SJSA1 (cell line): ENCODE data around the gene ATAD3A. TPM values are rescaled to one million over a fixed set of nuclear protein-coding genes. Genes with fewer than 3 reads are reported as not detected.
A peak's percentile ranks its signal among the peaks of the same experiment; 100 is the strongest.
"Not testable (repeated sequence)": the region's sequence is repeated elsewhere in the genome, so short reads cannot be mapped to it uniquely, and the experiment has no call there.

ENCODE experiments used
- DNase-seq, 2 experiments: peaks; one replicate each; pipeline ENCODE4 v3.0.0-alpha.2; 2015 to 2020; ENCODE audit warnings: low spot score in 2 of 2, low read depth in 1 of 2
- H3K27ac ChIP-seq: fragments of 250-450 bp; sonication (Bioruptor Pico); 2 replicates; pipeline ENCODE4 v1.5.1; 2020; ENCODE audit warnings: mild to moderate bottlenecking, moderate library complexity
- H3K27me3 ChIP-seq: fragments of 250-450 bp; sonication (Bioruptor Pico); replicated peaks from 2 replicates; pipeline ENCODE4 v1.5.1; 2020; ENCODE audit warnings: mild to moderate bottlenecking, moderate library complexity
- H3K36me3 ChIP-seq: fragments of 250-450 bp; sonication (Bioruptor Pico); 2 replicates; pipeline ENCODE4 v1.5.1; 2020; ENCODE audit warnings: mild to moderate bottlenecking
- H3K4me1 ChIP-seq: fragments of 250-450 bp; sonication (Bioruptor Pico); replicated peaks from 2 replicates; pipeline ENCODE4 v1.6.1; 2021; ENCODE audit warnings: mild to moderate bottlenecking
- H3K4me3 ChIP-seq: fragments of 250-450 bp; sonication (Bioruptor Pico); 2 replicates; pipeline ENCODE4 v1.5.1; 2020; ENCODE audit warnings: mild to moderate bottlenecking
- H3K9me3 ChIP-seq: fragments of 250-450 bp; sonication (Bioruptor Pico); replicated peaks from 2 replicates; pipeline ENCODE4 v1.5.1; 2020; ENCODE audit warnings: mild to moderate bottlenecking
- total RNA-seq: library from RNA; depleted of rRNA; stranded (reverse); fragments of >200 nt; shearing (Covaris generic); gene quantifications from 2 replicates; pipeline ENCODE4 v1.2.3, GENCODE V29; 2014

Gene ATAD3A
- total RNA-seq, 1 experiment from 2014 or later: 51.6 TPM

DNA sequence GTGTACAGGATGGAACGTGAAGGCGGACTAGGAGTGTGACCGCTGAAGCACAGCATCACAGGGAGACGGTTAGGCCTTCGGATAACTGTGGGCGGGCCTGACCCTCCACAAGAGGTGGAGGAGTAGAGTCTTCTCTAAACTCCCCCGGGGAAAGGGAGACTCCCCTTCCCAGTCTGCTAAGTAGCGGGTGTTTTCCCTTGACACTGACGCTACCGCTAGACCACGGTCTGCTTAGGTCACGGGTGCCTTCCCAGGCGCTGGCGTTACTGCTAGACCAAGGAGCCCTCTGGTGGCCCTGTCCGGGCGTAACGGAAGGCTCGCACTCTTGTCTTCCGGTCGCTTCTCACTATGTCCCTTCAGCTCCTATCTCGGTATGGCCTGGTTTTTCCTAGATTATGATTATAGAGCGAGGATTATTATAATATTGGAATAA, 6.6 kb upstream of the ATAD3A start:
- peak overlapping the region; percentile 32; the same call in 1 of the 2 replicates for H3K27ac ChIP-seq
- H3K9me3 ChIP-seq, DNase-seq: not testable (repeated sequence)

DNA sequence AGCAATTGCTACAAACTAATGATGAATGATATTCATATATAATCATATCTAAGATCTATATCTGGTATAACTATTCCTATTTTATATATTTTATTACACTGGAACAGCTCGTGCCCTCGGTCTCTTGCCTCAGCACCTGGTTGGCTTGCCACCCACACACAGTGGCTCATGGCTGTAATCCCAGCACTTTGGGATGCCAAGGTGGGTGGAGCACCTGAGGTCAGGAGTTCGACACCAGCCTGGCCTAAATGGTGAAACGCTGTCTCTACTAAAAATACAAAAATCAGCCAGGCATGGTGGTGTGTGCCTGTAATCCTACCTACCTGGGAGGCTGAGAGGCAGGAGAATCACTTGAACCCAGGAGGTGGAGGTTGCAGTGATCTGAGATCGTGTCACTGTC, 6.2 kb upstream of the ATAD3A start:
- H3K36me3 ChIP-seq, H3K27me3 ChIP-seq, DNase-seq, H3K4me3 ChIP-seq, H3K9me3 ChIP-seq, H3K4me1 ChIP-seq, H3K27ac ChIP-seq: not testable (repeated sequence)

More for the DNA sequence above, 6.6 kb upstream of the ATAD3A start:
- H3K36me3 ChIP-seq, H3K4me1 ChIP-seq, H3K27me3 ChIP-seq, H3K4me3 ChIP-seq: not testable (repeated sequence)

DNA sequence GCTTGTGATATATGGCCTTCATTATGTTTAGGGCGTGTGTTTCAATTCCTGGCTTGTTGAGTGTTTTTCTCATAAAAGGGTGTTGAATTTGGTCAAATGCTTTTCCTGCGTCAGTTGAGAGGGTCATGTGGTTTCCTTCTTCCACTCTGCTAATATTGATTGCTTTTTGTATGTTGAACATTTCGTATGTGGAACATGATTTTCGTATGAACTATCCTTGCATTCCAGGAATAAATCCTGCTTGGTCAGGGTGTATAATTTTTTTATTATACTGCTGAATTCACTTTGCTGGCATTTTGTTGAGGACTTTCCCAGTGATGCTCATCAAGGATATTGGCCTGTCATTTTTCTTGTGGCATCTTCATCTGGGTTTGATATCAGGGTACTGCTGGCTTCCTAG, 4.7 kb upstream of the ATAD3A start:
- Histone ChIP-seq H3K9me3 (no peaks in the 10 kb centered on the region), H3K36me3 (peaks cover 14% of the 10 kb centered on the region), H3K27ac (no peak overlapping the region), H3K4me3 (no peak overlapping the region), H3K4me1 (peaks cover 12% of the 10 kb centered on the region; the same call in 1 of the 2 replicates), H3K27me3 (no peaks in the 10 kb centered on the region)
- no peak for DNase-seq

DNA sequence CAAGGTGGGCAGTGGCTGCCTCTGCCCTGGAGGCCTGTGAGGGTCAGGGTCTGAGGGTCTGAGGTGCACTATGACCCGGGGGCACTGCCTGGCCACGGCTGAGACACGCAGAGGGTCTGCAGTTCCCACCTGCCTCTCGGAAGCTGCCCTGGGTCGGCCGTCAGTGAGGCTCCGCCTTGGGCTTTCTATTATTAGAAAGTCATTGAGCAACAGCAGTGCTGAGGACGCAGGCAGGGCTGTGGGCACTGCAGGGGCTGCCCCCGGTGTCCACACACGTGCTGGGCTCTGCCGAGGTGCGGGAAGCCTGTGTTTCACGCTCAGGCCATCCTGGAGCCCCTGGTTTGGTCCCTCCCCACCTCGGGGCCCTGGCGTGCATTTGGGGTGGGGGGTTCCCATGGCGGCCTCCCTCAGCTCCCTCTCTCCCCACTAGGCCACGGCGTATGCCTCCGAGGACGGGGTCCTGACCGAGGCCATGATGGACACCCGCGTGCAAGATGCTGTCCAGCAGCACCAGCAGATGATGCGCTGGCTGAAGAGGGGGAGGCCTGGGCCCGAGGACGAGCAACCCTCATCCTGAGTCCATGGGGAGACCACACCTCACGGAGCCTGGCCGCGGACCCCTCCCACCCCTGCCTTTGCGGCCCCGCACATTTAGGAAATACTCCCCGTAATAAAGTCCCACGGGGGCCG, 3.0 kb upstream of the ATAD3A start:
- H3K4me3 ChIP-seq, H3K27ac ChIP-seq, DNase-seq, H3K27me3 ChIP-seq, H3K9me3 ChIP-seq: not testable (repeated sequence)
- Histone ChIP-seq H3K4me1 (peaks cover 15% of the 10 kb centered on the region; the same call in 1 of the 2 replicates), H3K36me3 (peaks cover 14% of the 10 kb centered on the region)

DNA sequence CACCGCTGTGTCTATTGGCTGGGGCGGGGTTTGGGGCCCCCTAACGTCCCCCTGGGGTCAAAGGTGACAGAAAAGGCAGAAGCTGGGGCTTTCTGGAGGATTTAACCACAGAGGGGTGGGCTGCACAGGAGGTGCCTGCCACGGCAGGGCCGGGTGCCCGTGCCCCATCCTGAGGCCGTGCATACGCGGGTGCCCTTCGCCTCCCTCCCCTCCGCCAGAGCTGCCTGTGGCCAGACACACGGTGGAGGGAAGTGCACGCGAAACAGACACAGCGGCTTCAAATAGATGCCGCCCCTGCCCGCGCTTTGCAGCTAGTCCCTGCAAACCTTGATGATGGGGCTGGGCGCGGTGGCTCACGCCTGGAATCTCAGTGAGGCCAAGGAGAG, 2.5 kb upstream of the ATAD3A start:
- Histone ChIP-seq H3K36me3 (peaks cover 14% of the 10 kb centered on the region), H3K4me1 (peaks cover 15% of the 10 kb centered on the region; the same call in 1 of the 2 replicates)
- not testable (repeated sequence) for DNase-seq, H3K4me3 ChIP-seq, H3K27ac ChIP-seq, H3K27me3 ChIP-seq, H3K9me3 ChIP-seq

DNA sequence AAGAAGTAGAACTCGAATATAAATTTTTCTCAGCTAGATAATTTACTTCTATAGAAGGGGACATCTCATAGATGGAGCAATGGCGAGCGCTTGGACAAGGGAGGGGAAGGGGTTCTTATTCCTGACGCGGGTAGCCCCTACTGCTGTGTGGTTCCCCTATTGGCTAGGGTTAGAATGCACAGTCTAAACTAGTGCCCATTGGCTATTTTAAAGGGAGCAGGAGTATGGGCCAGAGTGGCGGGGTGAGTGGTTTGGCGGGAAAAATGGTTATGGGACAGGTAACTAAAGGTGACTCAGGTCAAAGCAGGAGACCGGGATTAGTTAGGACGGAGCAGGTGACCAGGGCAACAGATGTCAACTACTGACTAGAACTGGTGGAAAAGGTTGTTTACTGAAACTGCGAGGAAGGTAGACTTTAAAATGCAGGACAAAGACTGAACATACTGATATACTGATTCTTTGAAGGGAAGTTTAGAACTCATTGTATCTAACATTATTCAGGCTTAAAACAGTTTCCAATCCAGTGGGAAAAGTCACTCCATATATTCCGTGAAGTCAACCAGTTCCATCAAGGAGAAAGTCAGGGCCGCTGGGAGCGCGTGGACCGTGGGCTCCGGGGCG, 940 bp upstream of the ATAD3A start:
- H3K27ac ChIP-seq: peak overlapping the region; percentile 88
- peaks cover 6% of the 10 kb centered on the region; the same call in 1 of the 2 replicates for H3K4me1 ChIP-seq
- no peaks in the 10 kb centered on the region for H3K27me3 ChIP-seq
- DNase-seq: no peak
- H3K4me3 ChIP-seq: peak overlapping the region; percentile 92
- peaks cover 23% of the 10 kb centered on the region for H3K36me3 ChIP-seq
- H3K9me3 ChIP-seq: no peaks in the 10 kb centered on the region

DNA sequence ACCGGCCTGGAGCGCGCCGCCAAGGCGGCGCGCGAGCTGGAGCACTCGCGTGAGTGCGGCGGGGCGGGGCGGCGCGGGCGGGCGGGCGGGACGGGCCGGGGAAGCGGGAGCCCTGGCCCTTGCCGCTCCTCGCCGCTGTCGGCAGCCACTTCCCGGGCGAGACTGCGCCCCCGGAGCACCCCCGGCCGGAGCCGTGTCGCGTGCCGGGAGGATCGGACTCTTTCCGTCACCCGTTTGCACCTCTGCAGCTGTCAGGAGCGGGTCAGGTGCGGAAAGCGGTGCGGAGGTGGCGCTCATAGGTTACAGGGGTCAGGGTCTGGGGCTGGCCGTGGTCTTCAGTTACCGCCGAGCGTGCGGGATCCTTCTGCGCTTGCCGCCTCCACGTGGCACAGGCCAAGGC, 463 bp downstream of the ATAD3A start:
- not testable (repeated sequence) for H3K27me3 ChIP-seq, H3K9me3 ChIP-seq, H3K27ac ChIP-seq, H3K4me1 ChIP-seq
- DNase-seq: peak in 1 of 2 experiments; percentile 22
- peak overlapping the region; percentile 92 for H3K4me3 ChIP-seq
- H3K36me3 ChIP-seq: peaks cover 28% of the 10 kb centered on the region

DNA sequence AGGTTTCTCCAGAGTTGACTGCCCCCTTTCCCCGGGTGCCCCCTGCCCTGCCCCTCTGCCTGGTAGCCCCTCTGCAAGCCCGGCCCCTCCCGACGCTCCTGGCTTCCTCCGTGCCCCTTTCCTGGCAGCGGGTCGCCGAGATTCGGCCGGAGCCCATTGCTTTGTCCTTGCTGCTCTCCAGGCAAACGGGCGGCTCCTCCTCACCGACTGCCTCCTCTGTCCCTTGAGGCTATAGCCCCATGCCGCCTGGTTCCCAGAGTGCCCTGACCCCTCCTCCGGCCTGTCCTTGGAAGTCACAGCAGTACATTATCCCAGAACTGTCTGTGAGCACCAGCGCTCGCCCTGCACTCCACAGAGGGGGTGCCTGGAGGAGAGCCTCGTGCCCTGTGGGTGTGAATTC, 1.7 kb downstream of the ATAD3A start:
- peaks cover 35% of the 10 kb centered on the region for H3K36me3 ChIP-seq
- H3K4me3 ChIP-seq, H3K27ac ChIP-seq, H3K9me3 ChIP-seq, H3K4me1 ChIP-seq, H3K27me3 ChIP-seq, DNase-seq: not testable (repeated sequence)

DNA sequence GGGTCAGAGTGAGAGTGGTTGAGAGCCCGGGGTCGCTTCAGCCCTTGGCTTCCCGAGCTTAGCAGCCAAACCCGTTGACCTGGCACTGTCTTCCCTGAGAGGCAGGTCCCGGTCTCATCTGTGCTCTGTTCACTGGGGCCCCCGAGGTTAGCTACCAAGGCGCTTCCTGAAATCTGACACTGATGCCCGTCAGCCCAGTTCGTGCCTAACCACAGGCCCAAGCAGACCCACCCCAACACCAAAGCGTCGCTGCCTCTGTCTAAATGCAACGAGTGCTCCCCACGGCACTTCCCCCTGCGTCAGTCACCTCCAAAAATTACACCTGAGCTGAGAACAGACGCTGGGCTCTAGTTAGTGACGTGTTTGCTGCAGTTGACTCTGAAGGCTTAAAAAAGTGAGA, 2.4 kb downstream of the ATAD3A start:
- H3K4me3 ChIP-seq, H3K27ac ChIP-seq, H3K9me3 ChIP-seq, H3K27me3 ChIP-seq, H3K4me1 ChIP-seq, DNase-seq: not testable (repeated sequence)
- peaks cover 36% of the 10 kb centered on the region for H3K36me3 ChIP-seq

DNA sequence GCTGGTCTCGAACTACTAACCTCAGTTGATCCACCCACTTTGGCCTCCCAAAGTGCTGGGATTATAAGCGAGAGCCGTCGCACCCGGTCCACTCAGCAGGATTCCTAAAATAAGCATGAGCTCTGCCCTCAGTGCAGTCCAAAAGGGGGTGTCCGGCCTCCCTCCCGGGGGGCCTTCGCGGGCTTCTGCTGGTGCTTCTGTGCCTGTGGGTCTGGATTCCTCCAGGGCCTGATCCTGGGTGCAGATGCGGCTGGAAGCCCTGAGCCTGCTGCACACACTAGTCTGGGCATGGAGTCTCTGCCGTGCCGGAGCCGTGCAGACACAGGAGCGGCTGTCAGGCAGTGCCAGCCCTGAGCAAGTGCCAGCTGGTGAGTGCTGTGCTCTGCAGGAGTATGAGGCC, 5.0 kb downstream of the ATAD3A start:
- H3K27me3 ChIP-seq, H3K4me1 ChIP-seq, H3K9me3 ChIP-seq, DNase-seq, H3K27ac ChIP-seq, H3K4me3 ChIP-seq: not testable (repeated sequence)
- peaks cover 43% of the 10 kb centered on the region for H3K36me3 ChIP-seq

DNA sequence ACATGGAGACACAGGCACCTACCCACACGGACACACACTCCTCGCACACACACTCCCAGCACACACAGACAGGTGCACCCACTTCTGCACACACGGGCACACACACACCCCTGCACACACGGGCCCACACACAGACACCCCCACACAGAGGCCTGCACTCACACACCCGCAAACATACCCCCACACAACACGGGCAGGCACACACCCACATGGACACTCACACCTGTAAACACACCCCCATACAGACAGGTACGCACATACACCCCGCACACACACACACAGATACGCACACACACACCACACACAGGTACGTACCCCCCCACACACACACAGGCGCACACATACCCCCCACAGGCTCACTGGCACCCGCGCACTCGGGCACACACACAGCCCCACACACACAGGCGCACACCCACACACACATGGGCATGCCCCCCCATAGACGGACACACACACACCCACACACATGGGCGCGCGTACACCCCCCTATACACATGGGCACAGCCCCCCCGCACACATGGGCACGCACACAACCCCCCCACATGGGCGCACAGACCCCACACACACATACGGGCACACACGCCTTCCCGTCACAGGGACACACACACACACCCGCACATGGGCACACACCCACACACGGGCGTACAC, 6.1 kb downstream of the ATAD3A start:
- peaks cover 44% of the 10 kb centered on the region for H3K36me3 ChIP-seq
- no peaks in the 10 kb centered on the region for H3K9me3 ChIP-seq
- no peaks in the 10 kb centered on the region for H3K4me1 ChIP-seq
- DNase-seq: no peak
- H3K4me3 ChIP-seq: no peak overlapping the region
- no peaks in the 10 kb centered on the region for H3K27me3 ChIP-seq
- H3K27ac ChIP-seq: no peak overlapping the region

DNA sequence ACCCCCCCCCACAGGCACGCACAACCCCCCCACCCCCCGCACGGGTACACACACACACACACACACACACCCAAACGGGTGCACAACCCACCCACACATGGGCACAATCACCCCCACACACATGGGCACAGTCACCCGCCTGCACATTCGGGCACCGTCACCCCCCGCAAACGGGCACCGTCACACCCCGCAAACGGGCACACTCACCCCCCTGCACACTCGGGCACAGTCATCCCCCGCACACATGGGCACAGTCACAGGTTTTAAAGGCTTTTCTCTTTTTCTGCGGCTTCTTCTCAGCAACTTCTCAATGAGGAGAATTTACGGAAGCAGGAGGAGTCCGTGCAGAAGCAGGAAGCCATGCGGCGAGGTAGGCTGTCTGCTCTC, 6.7 kb downstream of the ATAD3A start:
- not testable (repeated sequence) for DNase-seq, H3K27me3 ChIP-seq, H3K9me3 ChIP-seq, H3K4me3 ChIP-seq, H3K4me1 ChIP-seq, H3K27ac ChIP-seq
- H3K36me3 ChIP-seq: peaks cover 44% of the 10 kb centered on the region

DNA sequence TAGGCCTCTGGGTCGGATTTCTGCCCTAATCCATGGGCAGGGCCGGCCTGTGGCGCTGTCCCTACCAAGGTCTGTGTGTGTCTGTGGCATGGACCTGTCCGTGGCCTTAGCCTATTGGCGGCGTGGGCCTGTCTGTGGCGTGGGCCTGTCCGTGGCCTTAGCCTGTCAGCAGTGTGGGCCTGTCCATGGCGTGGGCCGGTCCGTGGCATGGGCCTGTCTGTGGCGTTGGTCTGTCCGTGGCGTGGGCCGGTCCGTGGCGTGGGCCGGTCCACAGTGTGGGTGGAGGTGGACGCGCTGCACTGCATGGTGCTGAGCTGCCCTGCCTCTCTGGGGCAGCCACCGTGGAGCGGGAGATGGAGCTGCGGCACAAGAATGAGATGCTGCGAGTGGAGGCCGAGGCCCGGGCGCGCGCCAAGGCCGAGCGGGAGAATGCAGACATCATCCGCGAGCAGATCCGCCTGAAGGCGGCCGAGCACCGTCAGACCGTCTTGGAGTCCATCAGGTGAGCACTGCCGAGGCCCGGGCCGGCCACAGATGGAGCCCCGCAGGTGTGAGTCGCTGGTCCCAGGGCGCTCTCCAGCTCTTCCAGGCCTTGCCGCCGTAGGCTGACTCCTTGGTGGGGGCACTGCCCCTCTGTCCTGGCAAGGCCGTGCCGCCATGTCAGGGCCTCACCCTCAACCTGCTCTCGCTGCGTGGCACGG, 8.0 kb downstream of the ATAD3A start:
- not testable (repeated sequence) for H3K9me3 ChIP-seq, H3K4me3 ChIP-seq, DNase-seq, H3K4me1 ChIP-seq, H3K27ac ChIP-seq, H3K27me3 ChIP-seq
- H3K36me3 ChIP-seq: peaks cover 41% of the 10 kb centered on the region

DNA sequence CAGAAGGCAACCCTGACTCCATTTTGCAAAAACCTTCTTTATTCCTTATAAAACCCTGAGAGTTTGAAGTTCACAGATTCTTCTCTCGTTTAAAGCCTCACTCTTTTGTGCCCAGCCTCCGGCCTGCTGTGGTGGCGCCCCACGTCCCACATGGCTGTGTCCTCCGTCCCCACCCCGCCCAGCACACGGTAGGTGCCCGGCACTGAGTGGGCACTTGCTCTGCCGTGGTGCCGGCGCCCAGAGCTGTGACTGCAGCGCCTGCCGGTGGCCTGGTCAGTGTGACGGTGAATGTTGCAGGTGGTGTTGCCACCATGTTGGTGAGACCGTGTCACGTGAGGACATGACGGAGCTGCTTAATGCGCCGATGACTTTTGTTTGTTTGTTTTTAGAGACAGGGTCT, 9.4 kb downstream of the ATAD3A start:
- Histone ChIP-seq H3K4me3 (no peak overlapping the region), H3K9me3 (no peaks in the 10 kb centered on the region), H3K27me3 (no peaks in the 10 kb centered on the region), H3K36me3 (peaks cover 38% of the 10 kb centered on the region), H3K4me1 (no peaks in the 10 kb centered on the region), H3K27ac (no peak overlapping the region)
- no peak for DNase-seq
